Heart right ventricle (tissue), 16 donors: ENCODE results near the gene CRB2. TPM values are rescaled to one million over a fixed set of nuclear protein-coding genes. Genes with fewer than 3 reads are reported as not detected.

ENCODE experiments used
- ATAC-seq, 8 donors: fragments of 200-7000 bp; cut with Tn5 transposase; one replicate each; pipeline ENCODE4 v1.9.1; 2020; ENCODE audit warnings: mild to moderate bottlenecking in 8 of 8, moderate library complexity in 8 of 8, moderate number of reproducible peaks in 1 of 8
- DNase-seq, 2 donors: peaks; one replicate each; pipeline ENCODE4 v3.0.0-alpha.2; 2020
- H3K27ac ChIP-seq, 10 donors: fragments of 200-600 bp; sonication (generic) in 2 of 10; one replicate each; pipeline versions ENCODE4 v1.5.0 to v1.8.0; 2020 to 2022; ENCODE audit warnings: mild to moderate bottlenecking in 3 of 10
- H3K27me3 ChIP-seq, 7 donors: fragments of 200-600 bp; one replicate each; pipeline ENCODE4 v1.8.0; 2021 to 2022; ENCODE audit warnings: mild to moderate bottlenecking in 2 of 7
- H3K36me3 ChIP-seq, 9 donors: fragments of 200-600 bp; sonication (generic) in 1 of 9; one replicate each; pipeline versions ENCODE4 v1.5.0 to v1.8.0; 2020 to 2022; ENCODE audit warnings: mild to moderate bottlenecking in 2 of 9
- H3K4me1 ChIP-seq, 9 donors: fragments of 200-600 bp; sonication (generic) in 1 of 9; one replicate each; pipeline versions ENCODE4 v1.5.0 to v1.8.0; 2020 to 2022; ENCODE audit warnings: mild to moderate bottlenecking in 4 of 9
- H3K4me3 ChIP-seq, 10 donors: fragments of 200-600 bp; sonication (generic) in 2 of 10; one replicate each; pipeline versions ENCODE4 v1.5.0 to v1.8.0; 2020 to 2022; ENCODE audit warnings: mild to moderate bottlenecking in 7 of 10, moderate library complexity in 2 of 10
- H3K9me3 ChIP-seq, 11 donors: fragments of 200-600 bp in 10 of 11; sonication (generic) in 2 of 11; one replicate each; pipeline versions ENCODE4 v1.5.0 to v1.8.0; 2013 to 2022; ENCODE audit warnings: mild to moderate bottlenecking in 2 of 11, control low read depth in 1 of 11, moderate library complexity in 1 of 11
- CTCF ChIP-seq, 9 donors: fragments of 200-600 bp; sonication (generic) in 2 of 9; IDR thresholded peaks; one replicate each; pipeline versions ENCODE4 v1.5.0 to v1.8.0; 2021 to 2022; ENCODE audit warnings: antibody characterized with exemption in 9 of 9, mild to moderate bottlenecking in 5 of 9, moderate library complexity in 1 of 9
- WGBS, 2 donors: extraction: QIAGEN DNeasy Blood & Tissue Kit; methylation state at CpG; one replicate each; pipeline ENCODE4 v1.1.7; 2013; ENCODE audit warnings: inconsistent platforms in 1 of 2; 5-methylcytosine and 5-hydroxymethylcytosine counted together
- intact Hi-C, 10 donors: fragments of 100-400 bp; cut with DNase I; formaldehyde crosslinking; loops; one replicate each; pipeline versions ENCODE4 v1.11.1 to v1.14.2; 2022
- polyA plus RNA-seq, 2 donors: library from polyadenylated mRNA; stranded (reverse); fragments of 200-250 nt; gene quantifications; one replicate each; pipeline ENCODE4 v1.2.3, GENCODE V29; 2013
- total RNA-seq, 10 donors: library from RNA; stranded (reverse); fragmentation: NEBNext Ultra II Directional in 3 of 10; extraction: Animal tissue kit (Norgen Biotek cat#: 25700) in 3 of 10; gene quantifications; one replicate each; pipeline versions ENCODE4 v1.2.1 to v1.2.4, GENCODE V29; 2021 to 2023
- donor health status: Arrhythmogenic right ventricular cardiomyopathy.
- donor health status: ischemic (EF 13 %, LVEDD 7.1; RV severe dilation, severe dysfunction).
- donor health status: healthy with polysubstance abuse.
- donor health status: DM: no; HTN: yes; CAD: no.
- donor health status: DM: no; HTN: no; CAD: no.
- donor health status: ischemic (EF 25% LVEDD 6.9; RV normal size, moderate dysfunction).
- donor health status: ischemic (EF 25% LVEDD 5.7; RV mildly dilated, moderate dysfunction).
- donor health status: healthy.
- donor health status: DM: yes; HTN: yes; CAD: no.
- donor health status: Ischemic cardiomyopathy.
- donor health status: ischemic (EF 35%, LVEDD 5.7; RV mildly dilated, moderate dysfunction).
- donor health status: nonischemic (EF 11% LVEDD 7.7; RV severe dilation, severe dysfunction).
- donor health status: DM: yes; HTN: yes; CAD: no.
- donor health status: PGD.
- donor health status: ischemic (EF 29% LVEDD 5.4; RV normal size, mild dysfunction).
- donor health status: nonischemic (EF 23%, LVEDD 6.1; RV moderate dilation, normal function).

Gene CRB2
- total and polyA plus RNA-seq, 12 donors: 0.01 to 0.24 (median 0.09) TPM; not detected in 9

- peaks cover 2 to 22% (median 12%) of the 10 kb centered on the region in 9 donors for H3K4me1 ChIP-seq
- no peaks in the 10 kb centered on the region for H3K9me3 ChIP-seq
- ATAC-seq (no peak), DNase-seq (no peak)
- H3K27ac ChIP-seq: no peak overlapping the region
- intact Hi-C loops: loop anchor here in 3 of 10 donors (10.0 kb wide), 3 partner anchors 80 to 240 kb away; partner anchors contain the start of gene STRBP (in 1 of the 3)
- WGBS, 2 donors: 93 to 97% methylated on average over 9 of the region's 9 CpGs
- H3K4me3 ChIP-seq: no peak overlapping the region
- no peak for TF ChIP-seq CTCF (IDR thresholded peaks at IDR 0.05)
- no peaks in the 10 kb centered on the region for H3K36me3 ChIP-seq
- H3K27me3 ChIP-seq: peaks cover 0 to 7% (median under 1%) of the 10 kb centered on the region in 7 donors
Measured at GRCh38 chr9:123344192-123344949, 11.6 kb upstream of the CRB2 start.

DNA sequence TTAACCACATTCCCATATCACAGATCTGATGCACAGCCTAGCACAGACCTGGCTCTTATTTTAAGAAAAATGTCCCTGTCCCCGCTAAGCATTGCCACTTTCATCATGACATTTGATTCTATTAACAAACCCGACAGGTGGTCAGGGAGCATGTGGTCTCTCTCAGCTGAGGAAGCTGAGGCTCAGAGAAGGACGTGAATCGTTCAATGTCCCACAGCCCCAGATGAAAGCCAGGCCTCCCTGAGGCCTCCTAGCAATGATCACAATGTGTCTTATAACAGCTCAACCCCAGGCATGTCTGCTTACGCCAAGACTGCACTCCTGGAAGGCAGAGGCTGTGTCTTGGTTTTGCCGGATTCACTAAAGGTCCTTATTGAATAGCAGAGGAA is 10.4 kb upstream of the CRB2 start:
- 59 to 64% methylated on average over 6 of the region's 6 CpGs for WGBS, 2 donors
- H3K4me1 ChIP-seq: peaks cover 0 to 10% (median under 1%) of the 10 kb centered on the region in 9 donors
- no peak overlapping the region for H3K27ac ChIP-seq
- H3K36me3 ChIP-seq: no peaks in the 10 kb centered on the region
- DNase-seq (no peak), ATAC-seq (no peak)
- TF ChIP-seq CTCF (IDR thresholded peaks at IDR 0.05): no peak
- no peaks in the 10 kb centered on the region for H3K9me3 ChIP-seq
- intact Hi-C loops: loop anchor here in 7 of 10 donors (5.0 to 10.0 kb wide), 8 partner anchors 78 to 263 kb away; partner anchors contain the start of gene STRBP (in 2 of the 7)
- no peak overlapping the region for H3K4me3 ChIP-seq
- peaks cover 0 to 11% (median 4%) of the 10 kb centered on the region in 7 donors for H3K27me3 ChIP-seq

DNA sequence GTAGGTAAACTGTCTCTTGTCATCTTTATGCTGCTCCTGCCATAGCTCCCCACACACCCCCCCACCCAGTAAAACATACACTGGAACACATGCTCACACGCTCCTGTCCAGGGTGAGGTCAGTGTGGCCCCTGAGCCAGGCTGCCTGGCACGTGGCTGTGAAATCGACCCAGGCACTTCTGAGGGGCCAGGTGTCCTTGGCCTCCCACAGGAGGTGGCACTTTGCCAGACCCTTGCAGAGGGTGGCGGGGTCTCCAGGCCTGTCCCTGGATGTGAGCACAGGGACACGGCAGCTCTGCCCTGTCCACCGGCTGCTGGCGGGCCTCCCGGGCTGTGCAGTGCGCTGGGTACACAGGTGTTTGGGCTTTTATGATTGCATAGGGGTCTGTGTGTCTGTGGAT is 10.0 kb upstream of the CRB2 start:
- H3K27me3 ChIP-seq: peaks cover 0 to 11% (median 4%) of the 10 kb centered on the region in 7 donors
- 84 to 87% methylated on average over 9 of the region's 9 CpGs for WGBS, 2 donors
- no peak overlapping the region for H3K27ac ChIP-seq
- H3K4me3 ChIP-seq: no peak overlapping the region
- ATAC-seq (no peak), DNase-seq (no peak)
- H3K36me3 ChIP-seq: no peaks in the 10 kb centered on the region
- no peaks in the 10 kb centered on the region for H3K9me3 ChIP-seq
- TF ChIP-seq CTCF (IDR thresholded peaks at IDR 0.05): no peak
- peaks cover 0 to 8% (median 0%) of the 10 kb centered on the region in 9 donors for H3K4me1 ChIP-seq
- intact Hi-C loops: loop anchor here in 7 of 10 donors (5.0 to 10.0 kb wide), 8 partner anchors 79 to 264 kb away; partner anchors contain the start of gene STRBP (in 2 of the 7)

DNA sequence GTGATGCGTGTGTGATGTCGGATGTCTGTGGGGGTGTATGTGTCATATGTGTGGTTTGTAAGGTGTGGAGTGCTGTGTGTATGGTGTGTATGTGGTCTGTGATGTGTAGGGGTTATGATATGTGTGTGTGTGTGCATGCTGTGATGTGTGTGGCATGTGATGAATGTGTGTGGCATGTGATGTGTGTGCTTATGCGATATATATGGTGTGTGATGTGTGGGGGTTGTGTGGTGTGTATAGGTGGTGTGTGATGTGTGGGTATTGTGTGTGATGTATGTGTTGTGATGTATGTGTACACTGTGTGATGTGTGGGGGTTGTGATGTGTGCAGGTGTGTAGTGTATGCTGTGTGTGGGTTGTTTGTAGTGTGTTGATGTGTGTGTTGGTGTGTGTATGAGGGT is 9.2 kb upstream of the CRB2 start:
- intact Hi-C loops: loop anchor here in 7 of 10 donors (5.0 to 10.0 kb wide), 8 partner anchors 80 to 265 kb away; partner anchors contain the start of gene STRBP (in 2 of the 7)
- Histone ChIP-seq H3K9me3 (no peaks in the 10 kb centered on the region), H3K4me1 (peaks cover 0 to 8% (median 0%) of the 10 kb centered on the region in 9 donors), H3K27ac (no peak overlapping the region), H3K4me3 (no peak overlapping the region), H3K36me3 (no peaks in the 10 kb centered on the region), H3K27me3 (peaks cover 0 to 11% (median 4%) of the 10 kb centered on the region in 7 donors)
- 97 to 100% methylated on average over 3 of the region's 3 CpGs for WGBS, 2 donors
- no peak for TF ChIP-seq CTCF (IDR thresholded peaks at IDR 0.05)
- DNase-seq: no peak
- ATAC-seq: no peak
